Right ventricle myocardium inferior (tissue), 1 donor: Measurements from ENCODE around the gene AFDN. TPM values are rescaled to one million over a fixed set of nuclear protein-coding genes. Genes with fewer than 3 reads are reported as not detected.
A peak's percentile ranks its signal among the peaks of the same experiment; 100 is the strongest.

Experiments used
- ATAC-seq: fragments of 200-7000 bp; cut with Tn5 transposase; one replicate; pipeline ENCODE4 v1.9.1; 2020; ENCODE audit warnings: mild to moderate bottlenecking, moderate library complexity
- DNase-seq: peaks from one replicate; pipeline ENCODE4 v3.0.0; 2021; ENCODE audit errors: missing footprints
- intact Hi-C: fragments of 100-400 bp; cut with DNase I; formaldehyde crosslinking; loops from one replicate; pipeline ENCODE4 v1.11.0; 2022
- total RNA-seq: library from RNA; stranded (reverse); fragmentation: NEBNext Ultra II Directional; extraction: Animal tissue kit (Norgen Biotek cat#: 25700); gene quantifications from one replicate; pipeline ENCODE4 v1.2.1, GENCODE V29; 2021
- donor health status: DM: no; HTN: yes; CAD: no; lungs with severe emphysema.

The AFDN gene
- total RNA-seq, 1 donor from 2014 or later: 58.5 TPM

DNA sequence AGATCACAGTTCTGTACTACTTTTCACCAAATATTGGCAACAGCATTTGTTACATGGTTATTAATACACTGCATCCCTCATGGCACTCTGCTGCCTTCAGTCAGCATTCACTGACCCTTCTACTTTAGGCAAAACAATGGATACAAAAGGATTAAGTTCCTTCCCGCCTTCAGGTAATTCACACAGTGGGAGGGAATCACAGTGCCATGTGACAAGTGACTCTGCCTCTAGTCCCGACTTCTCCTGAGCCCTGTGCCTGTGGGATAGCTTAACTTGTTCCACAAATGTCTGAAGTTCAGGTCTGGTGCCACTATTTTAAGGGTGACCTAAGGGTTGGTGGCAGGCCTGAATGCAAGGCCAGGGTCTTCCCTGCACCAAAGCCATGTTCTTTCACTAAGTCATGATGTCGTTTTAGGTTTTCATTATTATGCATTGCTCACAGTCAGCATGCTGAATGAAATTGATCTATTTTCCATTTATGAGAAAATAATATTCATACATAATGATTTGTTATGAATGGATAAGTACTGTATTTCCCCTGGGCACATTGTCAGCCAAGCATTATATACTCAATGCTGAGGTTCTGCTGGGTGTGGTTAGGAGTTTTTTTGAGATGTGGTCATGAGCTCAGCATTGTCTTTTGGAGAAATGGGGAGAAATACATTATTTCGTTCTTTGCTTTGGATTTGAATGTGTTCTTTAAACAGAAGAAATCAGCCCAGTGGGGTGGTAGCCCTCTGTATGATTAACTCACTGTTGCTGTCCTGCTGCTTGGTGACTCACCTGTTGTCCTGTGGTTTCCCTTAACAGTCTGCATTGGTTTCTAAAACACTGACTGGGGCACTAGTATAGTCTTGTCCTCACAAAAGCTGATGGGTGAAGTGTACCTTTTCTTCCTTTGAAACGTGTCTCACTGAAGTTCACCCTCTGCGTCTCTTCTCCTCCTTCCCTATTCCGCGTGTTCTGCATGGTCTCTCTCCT, 66.4 kb downstream of the AFDN start:
- ATAC-seq (no peak), DNase-seq (no peak)
- intact Hi-C loops: no loop called here

- no peak for ATAC-seq
- no peak for DNase-seq
- intact Hi-C loops: no loop called here
Observed at GRCh38 chr6:167894965-167895364, 68.3 kb downstream of the AFDN start.

GRCh38 chr6:167896648-167897047, 69.9 kb downstream of the AFDN start:
- no peak for ATAC-seq
- DNase-seq: no peak
- intact Hi-C loops: no loop called here

DNA sequence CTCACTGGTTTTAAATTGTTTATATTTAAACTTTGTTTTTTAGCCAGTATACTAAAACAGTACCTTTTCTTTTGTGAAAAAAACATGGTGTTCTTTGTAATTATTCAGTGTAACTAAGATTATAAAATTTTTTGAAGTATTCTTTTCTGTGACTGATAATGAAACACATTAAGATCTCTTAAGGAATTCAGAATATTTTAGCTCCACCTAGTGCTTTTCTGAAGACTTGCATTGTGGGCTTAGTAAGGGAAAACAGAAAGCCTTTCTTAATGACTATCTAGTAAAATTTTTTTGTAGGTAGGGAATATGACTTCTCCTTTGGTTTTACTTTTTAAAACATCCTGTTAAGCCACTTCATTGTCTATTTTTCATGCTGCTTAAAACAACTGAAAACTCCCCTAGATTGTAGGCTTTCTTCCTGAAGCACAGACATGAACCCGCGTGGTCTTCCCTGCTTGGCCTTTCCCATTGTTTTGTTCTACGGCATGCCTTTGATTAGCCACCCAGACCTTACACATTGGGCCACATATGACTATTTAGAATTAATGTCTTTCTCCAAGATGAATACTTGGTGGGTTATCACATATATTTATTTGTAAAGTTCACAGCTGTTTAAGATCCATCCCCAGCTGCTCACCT, 72.1 kb downstream of the AFDN start:
- DNase-seq: no peak
- ATAC-seq: peak; percentile 23
- intact Hi-C loops: loop anchor here (2.0 kb wide), 1 partner anchor 414 kb away; no protein-coding TSS in a partner anchor

DNA sequence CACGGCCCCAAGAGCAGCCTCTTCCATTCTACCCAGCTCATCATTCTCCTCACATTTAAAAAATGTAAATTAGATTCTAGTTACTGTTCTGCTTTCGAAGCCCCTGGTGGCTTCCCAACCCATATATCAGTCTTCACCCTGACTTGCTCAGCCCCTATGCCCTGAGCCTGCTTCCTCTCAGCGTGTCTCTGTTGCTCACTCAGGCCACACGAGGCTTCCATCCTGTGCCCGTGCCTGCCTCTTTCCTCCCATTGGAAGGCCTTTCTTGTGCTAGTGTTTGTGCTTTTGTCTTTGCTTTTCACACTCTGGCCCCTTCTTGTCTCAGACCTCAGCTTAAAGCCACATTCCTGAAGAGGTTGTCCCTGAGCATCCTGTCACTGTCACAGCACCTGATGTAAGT, 78.1 kb downstream of the AFDN start:
- ATAC-seq: no peak
- no peak for DNase-seq
- intact Hi-C loops: loop anchor here (5.0 kb wide), 2 partner anchors 153 to 213 kb away; no protein-coding TSS in a partner anchor

- intact Hi-C loops: loop anchor here (5.0 kb wide), 2 partner anchors 150 to 210 kb away; no protein-coding TSS in a partner anchor
- DNase-seq (peak; percentile 70), ATAC-seq (peak; percentile 97)
Observed at GRCh38 chr6:167906899-167907298, 80.2 kb downstream of the AFDN start.

DNA sequence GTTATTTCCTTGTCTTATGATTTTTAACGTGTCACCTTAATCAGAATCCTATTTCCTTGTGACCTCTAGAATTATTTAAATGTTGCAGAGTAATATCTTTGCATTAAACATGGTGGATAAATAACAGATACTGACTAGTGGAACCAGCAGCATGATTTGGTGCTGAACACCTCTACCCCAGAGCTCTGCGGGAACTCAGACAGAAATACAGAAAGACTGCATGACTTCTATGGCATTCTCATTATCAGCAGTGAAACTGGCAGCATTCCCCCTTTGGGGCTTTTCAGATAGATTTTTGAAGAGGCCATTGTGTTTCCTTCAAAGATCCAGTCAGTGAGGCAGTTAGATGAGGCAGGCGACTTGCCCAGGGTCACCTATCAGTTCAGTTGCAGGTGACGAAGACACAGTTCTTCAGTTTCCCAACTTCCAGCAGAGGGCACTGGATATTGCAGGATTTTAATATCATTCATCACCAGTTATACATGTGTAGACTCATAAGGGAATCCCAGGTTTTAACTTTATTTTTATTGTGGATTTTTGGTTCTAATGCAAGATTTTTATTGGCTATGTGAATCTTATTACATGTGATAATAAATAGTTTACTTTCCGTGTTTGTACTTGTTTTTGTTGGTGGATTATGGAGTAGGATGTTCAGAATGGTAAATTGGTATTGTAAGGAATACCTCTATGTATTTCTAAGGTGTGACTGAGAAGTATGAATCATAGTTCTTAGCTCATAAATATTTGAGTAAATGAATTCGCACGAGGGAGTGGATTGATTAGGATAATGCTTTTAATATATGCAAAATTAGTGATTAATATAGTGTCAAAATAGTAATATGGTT, 81.3 kb downstream of the AFDN start:
- no peak for DNase-seq
- intact Hi-C loops: loop anchor here (2.0 to 5.0 kb wide), 3 partner anchors 149 to 225 kb away; no protein-coding TSS in a partner anchor
- no peak for ATAC-seq

DNA sequence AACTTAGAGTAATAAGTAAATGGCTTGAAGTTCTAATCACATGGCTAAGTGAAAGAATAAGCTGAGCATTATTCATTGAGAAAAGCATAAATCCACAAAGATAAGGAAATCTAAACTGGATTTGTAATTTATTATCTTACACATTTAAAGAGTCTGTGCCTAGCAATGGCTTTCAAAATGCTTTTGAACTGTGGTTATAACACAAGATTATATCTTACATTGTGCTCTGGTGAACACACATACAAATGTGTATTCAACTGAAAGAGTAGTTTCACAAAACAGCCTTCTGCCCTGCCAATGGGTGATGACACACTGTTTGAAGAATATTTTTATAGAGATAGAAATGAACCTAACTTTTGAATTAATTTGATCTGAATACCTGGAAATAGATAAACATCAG, 83.3 kb downstream of the AFDN start:
- intact Hi-C loops: no loop called here
- no peak for ATAC-seq

DNA sequence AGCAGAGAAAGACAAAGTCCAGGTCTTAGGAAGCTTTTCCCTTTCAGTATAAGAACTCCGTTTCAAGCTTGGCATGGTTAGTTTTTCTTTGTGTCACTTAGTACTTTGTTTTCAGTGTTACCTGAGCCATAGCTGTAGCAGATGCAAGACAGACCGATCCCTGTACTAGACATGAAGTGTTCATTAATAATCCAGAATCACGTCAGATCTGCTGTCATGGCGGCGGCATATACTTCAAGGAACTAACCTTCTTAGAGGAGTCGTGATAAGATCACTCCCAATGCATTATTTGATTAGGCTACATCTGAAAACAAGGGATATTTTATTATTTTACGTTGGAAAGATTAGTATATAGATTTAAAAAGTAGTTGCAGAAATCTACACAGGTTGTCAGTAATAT, 83.9 kb downstream of the AFDN start:
- ATAC-seq: no peak
- intact Hi-C loops: no loop called here
- DNase-seq: no peak

More for the DNA sequence above, 83.3 kb downstream of the AFDN start:
- no peak for DNase-seq

DNA sequence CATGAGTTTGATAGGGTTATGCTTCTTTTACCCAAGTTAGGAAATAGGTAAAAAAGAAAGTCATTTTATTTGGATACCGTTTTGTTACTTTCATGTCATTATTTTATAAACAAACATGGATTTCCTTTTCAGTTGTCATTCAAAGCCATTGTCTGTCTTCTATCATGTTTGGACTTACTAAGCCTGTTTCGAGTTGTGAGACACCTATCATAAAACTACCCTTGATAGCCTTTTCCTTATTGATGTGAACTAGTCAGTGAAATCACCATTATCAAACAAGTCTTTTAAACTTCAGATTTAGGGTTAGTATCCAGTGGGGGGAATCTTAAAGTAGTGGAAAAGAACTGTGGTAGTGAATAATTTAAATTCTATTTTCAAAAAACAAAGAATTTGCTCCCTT, 85.8 kb downstream of the AFDN start:
- intact Hi-C loops: no loop called here
- DNase-seq (no peak), ATAC-seq (no peak)

GRCh38 chr6:167913699-167914098, 87.0 kb downstream of the AFDN start:
- DNase-seq: no peak
- intact Hi-C loops: no loop called here
- no peak for ATAC-seq

GRCh38 chr6:167915139-167915538, 88.4 kb downstream of the AFDN start:
- ATAC-seq: no peak
- DNase-seq: no peak
- intact Hi-C loops: no loop called here

- ATAC-seq (no peak), DNase-seq (no peak)
- intact Hi-C loops: no loop called here
Observed at GRCh38 chr6:167917551-167918154, 90.9 kb downstream of the AFDN start.

- DNase-seq (no peak), ATAC-seq (no peak)
- intact Hi-C loops: no loop called here
Observed at GRCh38 chr6:167918548-167919278, 92.0 kb downstream of the AFDN start.

DNA sequence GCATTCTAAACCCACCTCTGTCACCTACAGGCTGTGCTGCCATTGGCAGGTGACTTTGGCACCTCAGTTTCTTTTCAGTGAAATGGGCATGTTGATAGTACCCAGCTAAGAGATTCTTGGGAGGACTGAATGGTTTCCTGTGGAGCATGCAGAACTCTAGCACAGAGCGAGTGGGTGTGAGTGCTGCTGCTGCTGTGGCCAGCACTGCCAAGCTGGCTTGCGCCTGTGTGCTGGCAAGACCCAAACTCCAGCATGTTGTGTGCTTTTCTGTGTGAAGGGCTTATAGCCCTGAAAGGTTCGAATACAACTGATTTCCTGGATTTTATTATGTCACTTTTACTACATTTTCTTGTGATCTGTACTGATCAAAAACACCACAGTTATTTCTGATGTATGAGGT, 92.6 kb downstream of the AFDN start:
- intact Hi-C loops: no loop called here
- peak; percentile 39 for ATAC-seq
- no peak for DNase-seq

DNA sequence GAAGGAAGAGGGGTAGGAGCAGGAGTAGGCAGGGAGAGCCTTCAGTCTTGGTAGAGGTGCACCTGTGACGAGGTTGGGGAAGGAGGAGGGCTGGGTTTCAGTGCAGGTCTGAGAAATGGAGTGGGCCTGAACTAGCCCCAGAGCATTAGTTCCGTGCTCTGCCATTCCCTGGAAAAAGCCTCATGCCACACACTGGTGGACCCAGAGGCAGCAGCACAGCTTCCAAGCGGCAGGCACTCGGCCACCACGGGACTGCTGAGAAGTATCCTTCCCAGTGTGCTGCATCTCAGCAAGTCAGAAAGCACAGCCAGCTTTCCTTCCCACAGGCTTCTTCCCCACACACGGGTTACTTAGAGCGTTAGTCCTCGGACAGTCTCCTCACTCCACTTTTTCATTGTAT, 93.5 kb downstream of the AFDN start:
- ATAC-seq (no peak), DNase-seq (no peak)
- intact Hi-C loops: no loop called here

- intact Hi-C loops: no loop called here
- DNase-seq (no peak), ATAC-seq (no peak)
Observed at GRCh38 chr6:167921831-167922230, 95.1 kb downstream of the AFDN start.

DNA sequence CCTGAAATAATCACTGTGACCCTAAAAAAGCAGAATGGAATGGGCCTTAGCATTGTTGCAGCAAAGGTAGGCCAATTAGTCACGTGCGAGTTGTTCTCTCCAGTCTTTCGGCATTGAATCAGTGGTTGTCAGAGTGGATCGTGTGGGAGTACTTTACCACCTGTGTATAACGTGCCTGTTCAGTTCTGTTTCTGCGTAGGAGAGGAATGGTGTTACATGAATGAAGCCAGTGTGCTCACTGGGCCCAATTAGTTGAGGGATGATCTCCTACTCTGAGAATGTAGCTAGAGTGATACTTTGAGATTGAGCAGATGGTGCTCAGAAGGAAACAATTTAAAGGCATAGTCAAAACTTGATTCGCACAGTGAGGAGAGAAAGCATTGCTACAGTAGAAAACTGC, 98.3 kb downstream of the AFDN start:
- DNase-seq (no peak), ATAC-seq (no peak)
- intact Hi-C loops: no loop called here
